PC-9 (cell line): ENCODE results near the gene NUDCD3. TPM values are rescaled to one million over a fixed set of nuclear protein-coding genes. Genes with fewer than 3 reads are reported as not detected.

Experiments
- BruUV-seq: library from RNA; stranded (reverse); fragments of 400-500 nt; replicated peaks from 2 replicates; lab custom pipeline; 2021; lab: Mats Ljungman, UMichigan
- CTCF ChIA-PET: fragments of 300-600 bp; sonication (Branson Sonifier 250); formaldehyde crosslinking; loops from one replicate; lab custom pipeline; 2022; ENCODE audit warnings: antibody characterized with exemption; lab: Charles Lee
- POLR2A ChIA-PET: fragments of 300-600 bp; sonication (Branson Sonifier 250); formaldehyde crosslinking; loops from one replicate; lab custom pipeline; 2022; ENCODE audit warnings: antibody characterized with exemption; ENCODE audit not compliant: unreplicated experiment; lab: Charles Lee
- DNase-seq, 2 experiments: peaks; one replicate each; pipeline versions ENCODE4 v3.0.0 to v3.0.0-alpha.2; 2015 to 2022; ENCODE audit warnings: mixed read lengths in 1 of 2
- H2AFZ ChIP-seq: fragments of 200-600 bp; sonication (generic); 2 replicates; pipeline ENCODE4 v1.8.1; 2017; ENCODE audit warnings: antibody characterized with exemption
- H3F3A ChIP-seq: fragments of 200-600 bp; sonication (generic); 2 replicates; pipeline ENCODE4 v1.8.1; 2017; ENCODE audit warnings: antibody characterized with exemption, mild to moderate bottlenecking, low read depth; ENCODE audit not compliant: insufficient read depth
- H3K27ac ChIP-seq: fragments of 200-600 bp; sonication (generic); 2 replicates; pipeline ENCODE4 v1.6.1; 2016; ENCODE audit warnings: mixed run types
- H3K27me3 ChIP-seq: fragments of 200-600 bp; sonication (generic); 2 replicates; pipeline ENCODE4 v1.6.1; 2016; ENCODE audit warnings: low read depth, mixed run types; ENCODE audit not compliant: insufficient read depth
- H3K36me3 ChIP-seq: fragments of 200-600 bp; sonication (generic); 2 replicates; pipeline ENCODE4 v1.6.1; 2016; ENCODE audit warnings: low read depth, mixed run types
- H3K4me1 ChIP-seq: fragments of 200-600 bp; sonication (generic); replicated peaks from 2 replicates; pipeline ENCODE4 v1.6.1; 2016; ENCODE audit warnings: mixed run types; ENCODE audit not compliant: insufficient read depth
- H3K4me2 ChIP-seq: fragments of 200-600 bp; sonication (generic); 2 replicates; pipeline ENCODE4 v1.6.1; 2017; ENCODE audit warnings: mixed run types
- H3K4me3 ChIP-seq: fragments of 200-600 bp; sonication (generic); 2 replicates; pipeline ENCODE4 v1.6.1; 2016; ENCODE audit warnings: mixed run types
- H3K79me2 ChIP-seq: fragments of 200-600 bp; sonication (generic); 2 replicates; pipeline ENCODE4 v1.6.1; 2017; ENCODE audit warnings: low read depth, mixed run types
- H3K9me2 ChIP-seq: fragments of 200-600 bp; sonication (generic); 2 replicates; pipeline ENCODE4 v1.8.1; 2017; ENCODE audit warnings: mild to moderate bottlenecking; ENCODE audit not compliant: insufficient read depth
- H3K9me3 ChIP-seq: fragments of 200-600 bp; sonication (generic); 2 replicates; pipeline ENCODE4 v1.8.1; 2016; ENCODE audit warnings: low read depth; ENCODE audit not compliant: insufficient read depth
- H4K20me1 ChIP-seq: fragments of 200-600 bp; sonication (generic); 2 replicates; pipeline ENCODE4 v1.8.1; 2017; ENCODE audit not compliant: insufficient read depth
- EZH2 ChIP-seq: fragments of 200-600 bp; sonication (generic); IDR thresholded peaks from 2 replicates; pipeline ENCODE4 v1.8.0; 2017; ENCODE audit warnings: antibody characterized with exemption, low read depth
- intact Hi-C: fragments of 100-400 bp; cut with micrococcal nuclease; formaldehyde crosslinking; loops from one replicate; pipeline ENCODE4 v1.10.0; 2022; ENCODE audit not compliant: unreplicated experiment
- total RNA-seq: library from RNA; stranded (reverse); gene quantifications from 2 replicates; pipeline ENCODE4 v1.2.3, GENCODE V29; 2021
- TF ChIP-seq, protein P1 (sequence below): fragments of 200-600 bp; sonication (generic); conservative IDR thresholded peaks from 2 replicates; pipeline ENCODE4 v1.6.1; 2017; ENCODE audit warnings: mixed run types, antibody characterized with exemption, mild to moderate bottlenecking, moderate library complexity

The NUDCD3 gene
- total RNA-seq, 1 experiment from 2014 or later, result 149 TPM

DNA sequence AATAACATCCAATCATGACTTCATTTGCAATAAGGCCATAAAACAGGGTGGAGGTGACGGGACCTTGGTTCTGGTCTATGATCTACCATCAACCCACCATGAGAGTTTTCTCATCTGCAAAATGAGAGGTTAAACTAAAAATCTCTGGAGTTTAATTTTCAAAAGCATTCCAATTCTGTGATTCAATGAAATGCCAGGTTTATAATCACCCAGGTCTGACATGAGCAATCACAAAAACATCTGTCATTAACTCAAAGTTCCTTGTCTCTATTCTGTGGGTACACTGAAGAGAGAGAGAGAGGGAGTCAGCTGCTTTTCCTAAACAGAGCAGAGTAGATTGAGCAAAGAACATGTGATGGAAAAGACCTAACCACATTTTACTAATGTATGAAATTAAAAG lies 75.4 kb downstream of the NUDCD3 start:
- peak in 1 of 2 experiments; percentile 86 for DNase-seq
- POLR2A ChIA-PET, result interaction anchor here (0.6 to 1.1 kb wide), 3 partner anchors 35 to 1166 kb away, joined by 3 to 5 read pairs (median 3); no protein-coding TSS in a partner anchor
- CTCF ChIA-PET, result interaction anchor here (1.2 kb wide), 1 partner anchor 174 kb away, joined by 4 read pairs; no protein-coding TSS in a partner anchor
- H3K9me3 ChIP-seq, result no peaks in the 10 kb centered on the region
- no peak overlapping the region for H2AFZ ChIP-seq
- H3K27me3 ChIP-seq, result no peaks in the 10 kb centered on the region
- peak overlapping the region; percentile 11 for H3K27ac ChIP-seq
- intact Hi-C loops, result no loop called here
- H3K4me1 ChIP-seq, result peaks cover 29% of the 10 kb centered on the region
- peaks cover 16% of the 10 kb centered on the region for H4K20me1 ChIP-seq
- H3K9me2 ChIP-seq, result no peaks in the 10 kb centered on the region
- H3K4me2 ChIP-seq, result peak overlapping the region; percentile 11; the same call in 1 of the 2 replicates
- H3K79me2 ChIP-seq, result peaks cover 70% of the 10 kb centered on the region
- H3K4me3 ChIP-seq, result no peak overlapping the region
- BruUV-seq, result no TSS peak
- TF ChIP-seq EZH2, result no peak
- TF ChIP-seq, protein P1, sequence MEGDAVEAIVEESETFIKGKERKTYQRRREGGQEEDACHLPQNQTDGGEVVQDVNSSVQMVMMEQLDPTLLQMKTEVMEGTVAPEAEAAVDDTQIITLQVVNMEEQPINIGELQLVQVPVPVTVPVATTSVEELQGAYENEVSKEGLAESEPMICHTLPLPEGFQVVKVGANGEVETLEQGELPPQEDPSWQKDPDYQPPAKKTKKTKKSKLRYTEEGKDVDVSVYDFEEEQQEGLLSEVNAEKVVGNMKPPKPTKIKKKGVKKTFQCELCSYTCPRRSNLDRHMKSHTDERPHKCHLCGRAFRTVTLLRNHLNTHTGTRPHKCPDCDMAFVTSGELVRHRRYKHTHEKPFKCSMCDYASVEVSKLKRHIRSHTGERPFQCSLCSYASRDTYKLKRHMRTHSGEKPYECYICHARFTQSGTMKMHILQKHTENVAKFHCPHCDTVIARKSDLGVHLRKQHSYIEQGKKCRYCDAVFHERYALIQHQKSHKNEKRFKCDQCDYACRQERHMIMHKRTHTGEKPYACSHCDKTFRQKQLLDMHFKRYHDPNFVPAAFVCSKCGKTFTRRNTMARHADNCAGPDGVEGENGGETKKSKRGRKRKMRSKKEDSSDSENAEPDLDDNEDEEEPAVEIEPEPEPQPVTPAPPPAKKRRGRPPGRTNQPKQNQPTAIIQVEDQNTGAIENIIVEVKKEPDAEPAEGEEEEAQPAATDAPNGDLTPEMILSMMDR, result no peak
- peaks cover 22% of the 10 kb centered on the region; the same call in 1 of the 2 replicates for H3K36me3 ChIP-seq
- H3F3A ChIP-seq, result peaks cover 20% of the 10 kb centered on the region

DNA sequence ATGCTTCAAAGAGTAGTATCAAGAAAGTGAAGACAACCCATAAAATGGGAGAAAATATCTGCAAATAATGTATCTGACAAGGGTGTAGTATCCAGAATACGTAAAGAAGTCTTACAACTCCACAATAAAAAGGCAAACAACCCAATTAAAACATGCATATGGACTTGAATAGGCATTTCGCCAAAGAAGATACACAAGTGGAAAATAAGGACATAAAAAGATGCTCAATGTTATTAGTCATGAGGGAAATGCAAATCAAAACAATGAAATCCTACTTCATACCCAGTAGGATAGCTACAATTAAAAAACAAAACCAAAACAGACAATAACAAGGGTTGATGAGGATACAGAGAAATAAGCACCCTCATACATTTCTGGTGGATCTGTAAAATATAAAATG lies 79.2 kb downstream of the NUDCD3 start:
- Histone ChIP-seq H3K9me2 (no peaks in the 10 kb centered on the region; the same call in 1 of the 2 replicates), H3K4me3 (no peak overlapping the region), H3K27me3 (no peaks in the 10 kb centered on the region), H4K20me1 (peaks cover 15% of the 10 kb centered on the region), H3K36me3 (peaks cover 18% of the 10 kb centered on the region; the same call in 1 of the 2 replicates), H3K4me1 (peaks cover 19% of the 10 kb centered on the region), H3K27ac (no peak overlapping the region), H3F3A (peaks cover 17% of the 10 kb centered on the region), H3K4me2 (no peak overlapping the region), H3K9me3 (no peaks in the 10 kb centered on the region), H2AFZ (no peak overlapping the region), H3K79me2 (peaks cover 50% of the 10 kb centered on the region)
- ChIA-PET CTCF (no interaction called here), POLR2A (no interaction called here)
- BruUV-seq, result no TSS peak
- TF ChIP-seq, protein P1, result no peak
- no peak for TF ChIP-seq EZH2
- intact Hi-C loops, result no loop called here
- DNase-seq, result no peak

DNA sequence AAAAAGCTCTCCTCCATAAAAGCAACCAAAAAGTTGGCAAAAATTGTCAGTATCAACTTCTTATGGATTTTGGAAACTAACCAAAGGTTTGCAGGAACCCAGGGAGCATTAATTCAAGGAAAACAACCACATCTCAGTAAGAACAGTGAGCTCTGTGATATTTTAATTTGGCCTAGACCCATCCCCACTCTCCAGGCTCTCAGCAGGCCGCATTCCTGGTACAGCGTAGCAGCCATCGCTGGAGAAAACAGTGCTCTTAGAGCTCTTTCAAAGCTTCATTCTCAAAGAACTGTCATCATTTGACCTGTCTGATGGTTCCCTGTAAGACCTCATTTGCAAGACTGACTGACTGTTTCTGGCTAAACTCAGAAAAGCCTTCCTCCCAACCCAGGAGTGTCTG lies 81.9 kb downstream of the NUDCD3 start:
- CTCF ChIA-PET, result no interaction called here
- no peaks in the 10 kb centered on the region; the same call in 1 of the 2 replicates for H3K9me2 ChIP-seq
- POLR2A ChIA-PET, result interaction anchor here (0.5 to 0.6 kb wide), 2 partner anchors 207 to 706 kb away, joined by 4 to 9 read pairs; no protein-coding TSS in a partner anchor
- peaks cover 9% of the 10 kb centered on the region for H4K20me1 ChIP-seq
- BruUV-seq, result no TSS peak
- H3K4me3 ChIP-seq, result no peak overlapping the region
- peaks cover 18% of the 10 kb centered on the region; the same call in 1 of the 2 replicates for H3K36me3 ChIP-seq
- no peak overlapping the region for H3K4me2 ChIP-seq
- TF ChIP-seq, protein P1, result no peak
- TF ChIP-seq EZH2, result no peak
- H3K4me1 ChIP-seq, result no peaks in the 10 kb centered on the region
- DNase-seq, result peak in 1 of 2 experiments; percentile 13
- intact Hi-C loops, result no loop called here
- no peak overlapping the region for H3K27ac ChIP-seq
- no peaks in the 10 kb centered on the region for H3F3A ChIP-seq
- no peak overlapping the region for H2AFZ ChIP-seq
- peaks cover 37% of the 10 kb centered on the region for H3K79me2 ChIP-seq
- H3K27me3 ChIP-seq, result no peaks in the 10 kb centered on the region
- no peaks in the 10 kb centered on the region for H3K9me3 ChIP-seq
